ENCODE data around the gene RNF34.

The RNF34 gene

GRCh38 chr12:121423682-121424623 is 24.0 kb downstream of the RNF34 start:
- H3K9me3 ChIP-seq (ENCODE audit: control insufficient read depth in 1 of 2, low read length in 2 of 2), result no peaks in the 10 kb centered on the region
- H3K36me3 ChIP-seq (ENCODE audit: control insufficient read depth in 1 of 2, insufficient read depth in 2 of 2, low read length in 2 of 2), result peaks cover 54 to 62% of the 10 kb centered on the region in 2 donors
- peaks cover 0 to 4% of the 10 kb centered on the region in 2 donors for H3K4me1 ChIP-seq (ENCODE audit: control insufficient read depth in 1 of 2, insufficient read depth in 2 of 2, low read length in 2 of 2)
- no peaks in the 10 kb centered on the region for H3K27me3 ChIP-seq (ENCODE audit: low read depth, low read length)
- H3K4me3 ChIP-seq (ENCODE audit: low read depth in 1 of 2, low read length in 2 of 2), result no peak overlapping the region
- H3K27ac ChIP-seq (ENCODE audit: low read length), result peak overlapping the region; percentile 41

GRCh38 chr12:121424624-121424975 is 24.7 kb downstream of the RNF34 start:
- Histone ChIP-seq H3K4me3 (ENCODE audit: low read depth in 1 of 2, low read length in 2 of 2) (no peak overlapping the region), H3K36me3 (ENCODE audit: control insufficient read depth in 1 of 2, insufficient read depth in 2 of 2, low read length in 2 of 2) (peaks cover 48 to 56% of the 10 kb centered on the region in 2 donors), H3K27ac (ENCODE audit: low read length) (peak overlapping the region; percentile 41), H3K9me3 (ENCODE audit: control insufficient read depth in 1 of 2, low read length in 2 of 2) (no peaks in the 10 kb centered on the region), H3K4me1 (ENCODE audit: control insufficient read depth in 1 of 2, insufficient read depth in 2 of 2, low read length in 2 of 2) (peaks cover 0 to 4% of the 10 kb centered on the region in 2 donors), H3K27me3 (ENCODE audit: low read depth, low read length) (no peaks in the 10 kb centered on the region)

GRCh38 chr12:121427556-121428050 is 27.7 kb downstream of the RNF34 start:
- no peak overlapping the region for H3K27ac ChIP-seq (ENCODE audit: low read length)
- H3K4me3 ChIP-seq (ENCODE audit: low read depth in 1 of 2, low read length in 2 of 2), result no peak overlapping the region

DNA sequence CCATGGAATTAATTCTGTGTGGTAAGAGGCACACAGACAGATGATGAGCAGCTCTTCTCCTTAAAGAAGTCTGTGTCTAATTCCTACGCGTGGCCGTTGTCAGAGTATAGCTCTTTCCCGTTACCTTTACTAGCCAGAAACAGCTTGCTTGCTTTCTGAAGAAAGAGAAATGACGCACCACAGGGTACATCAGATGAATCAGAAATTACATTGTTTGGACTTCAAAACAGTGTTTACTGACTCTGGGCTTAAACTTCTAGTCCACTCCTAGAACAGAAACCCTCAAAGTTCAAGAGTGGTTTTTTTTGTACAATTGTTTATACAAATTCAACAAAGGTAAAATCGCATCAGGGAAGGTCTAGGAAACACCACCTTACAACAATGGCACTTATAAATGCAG is 29.0 kb downstream of the RNF34 start:
- H3K36me3 ChIP-seq (ENCODE audit: control insufficient read depth in 1 of 2, insufficient read depth in 2 of 2, low read length in 2 of 2), result peaks cover 50 to 53% of the 10 kb centered on the region in 2 donors
- H3K9me3 ChIP-seq (ENCODE audit: control insufficient read depth in 1 of 2, low read length in 2 of 2), result no peaks in the 10 kb centered on the region
- no peak overlapping the region for H3K4me3 ChIP-seq (ENCODE audit: low read depth in 1 of 2, low read length in 2 of 2)
- H3K4me1 ChIP-seq (ENCODE audit: control insufficient read depth in 1 of 2, insufficient read depth in 2 of 2, low read length in 2 of 2), result peaks cover 0 to 4% of the 10 kb centered on the region in 2 donors
- H3K27me3 ChIP-seq (ENCODE audit: low read depth, low read length), result no peaks in the 10 kb centered on the region
- no peak overlapping the region for H3K27ac ChIP-seq (ENCODE audit: low read length)

More at GRCh38 chr12:121427556-121428050, 27.7 kb downstream of the RNF34 start:
- H3K27me3 ChIP-seq (ENCODE audit: low read depth, low read length), result no peaks in the 10 kb centered on the region
- peaks cover 0 to 4% of the 10 kb centered on the region in 2 donors for H3K4me1 ChIP-seq (ENCODE audit: control insufficient read depth in 1 of 2, insufficient read depth in 2 of 2, low read length in 2 of 2)
- no peaks in the 10 kb centered on the region for H3K9me3 ChIP-seq (ENCODE audit: control insufficient read depth in 1 of 2, low read length in 2 of 2)
- peaks cover 51 to 56% of the 10 kb centered on the region in 2 donors for H3K36me3 ChIP-seq (ENCODE audit: control insufficient read depth in 1 of 2, insufficient read depth in 2 of 2, low read length in 2 of 2)

GRCh38 chr12:121430833-121431415 is 31.0 kb downstream of the RNF34 start:
- Histone ChIP-seq H3K27me3 (ENCODE audit: low read depth, low read length) (no peaks in the 10 kb centered on the region), H3K4me1 (ENCODE audit: control insufficient read depth in 1 of 2, insufficient read depth in 2 of 2, low read length in 2 of 2) (peaks cover 0 to 4% of the 10 kb centered on the region in 2 donors), H3K27ac (ENCODE audit: low read length) (no peak overlapping the region), H3K9me3 (ENCODE audit: control insufficient read depth in 1 of 2, low read length in 2 of 2) (no peaks in the 10 kb centered on the region), H3K4me3 (ENCODE audit: low read depth in 1 of 2, low read length in 2 of 2) (no peak overlapping the region), H3K36me3 (ENCODE audit: control insufficient read depth in 1 of 2, insufficient read depth in 2 of 2, low read length in 2 of 2) (peaks cover 50 to 53% of the 10 kb centered on the region in 2 donors)

GRCh38 chr12:121432740-121433480 is 33.0 kb downstream of the RNF34 start:
- H3K9me3 ChIP-seq (ENCODE audit: control insufficient read depth in 1 of 2, low read length in 2 of 2), result no peaks in the 10 kb centered on the region
- H3K4me1 ChIP-seq (ENCODE audit: control insufficient read depth in 1 of 2, insufficient read depth in 2 of 2, low read length in 2 of 2), result peaks cover 0 to 1% of the 10 kb centered on the region in 2 donors
- H3K36me3 ChIP-seq (ENCODE audit: control insufficient read depth in 1 of 2, insufficient read depth in 2 of 2, low read length in 2 of 2), result peaks cover 50 to 55% of the 10 kb centered on the region in 2 donors
- H3K27me3 ChIP-seq (ENCODE audit: low read depth, low read length), result no peaks in the 10 kb centered on the region
- no peak overlapping the region for H3K4me3 ChIP-seq (ENCODE audit: low read depth in 1 of 2, low read length in 2 of 2)
- no peak overlapping the region for H3K27ac ChIP-seq (ENCODE audit: low read length)

- Histone ChIP-seq H3K4me3 (ENCODE audit: low read depth in 1 of 2, low read length in 2 of 2) (no peak overlapping the region), H3K36me3 (ENCODE audit: control insufficient read depth in 1 of 2, insufficient read depth in 2 of 2, low read length in 2 of 2) (peaks cover 48 to 59% of the 10 kb centered on the region in 2 donors), H3K9me3 (ENCODE audit: control insufficient read depth in 1 of 2, low read length in 2 of 2) (no peaks in the 10 kb centered on the region), H3K4me1 (ENCODE audit: control insufficient read depth in 1 of 2, insufficient read depth in 2 of 2, low read length in 2 of 2) (no peaks in the 10 kb centered on the region), H3K27ac (ENCODE audit: low read length) (no peak overlapping the region), H3K27me3 (ENCODE audit: low read depth, low read length) (no peaks in the 10 kb centered on the region)
Measured at GRCh38 chr12:121436706-121437105, 36.8 kb downstream of the RNF34 start.

DNA sequence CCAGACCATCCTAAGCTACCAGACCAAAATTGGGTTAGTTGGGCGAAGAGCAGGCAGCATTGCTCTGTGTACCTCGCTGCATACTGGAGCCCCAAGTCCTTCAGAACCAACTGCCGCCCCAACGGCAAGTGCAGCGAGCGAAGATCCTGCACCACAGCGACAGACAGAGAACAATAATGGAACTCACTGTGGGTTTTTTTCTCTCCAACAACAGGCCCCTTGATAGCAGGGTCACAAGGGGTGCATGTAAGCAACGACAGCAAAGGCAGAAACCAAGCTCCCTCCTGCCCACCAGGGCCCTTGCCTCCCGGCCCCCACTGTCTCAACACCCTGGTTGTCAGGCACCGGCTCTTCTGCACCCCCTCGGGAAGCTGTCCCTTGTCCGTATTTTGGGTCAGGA is 39.0 kb downstream of the RNF34 start:
- Histone ChIP-seq H3K4me3 (ENCODE audit: low read depth in 1 of 2, low read length in 2 of 2) (no peak overlapping the region), H3K27me3 (ENCODE audit: low read depth, low read length) (no peaks in the 10 kb centered on the region), H3K4me1 (ENCODE audit: control insufficient read depth in 1 of 2, insufficient read depth in 2 of 2, low read length in 2 of 2) (peaks cover 0 to 15% of the 10 kb centered on the region in 2 donors), H3K36me3 (ENCODE audit: control insufficient read depth in 1 of 2, insufficient read depth in 2 of 2, low read length in 2 of 2) (peaks cover 38 to 59% of the 10 kb centered on the region in 2 donors), H3K9me3 (ENCODE audit: control insufficient read depth in 1 of 2, low read length in 2 of 2) (no peaks in the 10 kb centered on the region), H3K27ac (ENCODE audit: low read length) (no peak overlapping the region)

DNA sequence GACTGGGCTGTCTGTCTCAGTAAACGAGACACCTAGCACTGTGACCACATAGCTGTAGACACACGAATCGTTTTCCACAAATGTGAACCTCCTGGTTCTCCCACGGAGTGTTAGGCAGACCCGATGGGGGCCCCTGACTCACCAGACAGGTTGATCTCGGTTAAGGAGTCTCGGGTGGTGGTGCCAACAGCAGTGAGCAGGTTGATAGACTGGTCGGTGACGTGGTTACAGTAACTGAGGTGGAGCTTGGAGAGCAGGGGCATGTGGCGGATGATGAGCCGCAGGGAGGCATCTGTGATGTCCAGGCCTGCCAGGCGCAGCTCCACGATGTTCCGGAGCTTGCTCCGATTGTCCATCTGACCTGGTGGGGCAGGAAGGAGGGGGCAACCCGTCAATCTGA is 39.8 kb downstream of the RNF34 start:
- H3K27me3 ChIP-seq (ENCODE audit: low read depth, low read length), result no peaks in the 10 kb centered on the region
- peaks cover 0 to 23% of the 10 kb centered on the region in 2 donors for H3K4me1 ChIP-seq (ENCODE audit: control insufficient read depth in 1 of 2, insufficient read depth in 2 of 2, low read length in 2 of 2)
- H3K36me3 ChIP-seq (ENCODE audit: control insufficient read depth in 1 of 2, insufficient read depth in 2 of 2, low read length in 2 of 2), result peaks cover 38 to 59% of the 10 kb centered on the region in 2 donors
- no peak overlapping the region for H3K27ac ChIP-seq (ENCODE audit: low read length)
- H3K9me3 ChIP-seq (ENCODE audit: control insufficient read depth in 1 of 2, low read length in 2 of 2), result no peaks in the 10 kb centered on the region
- H3K4me3 ChIP-seq (ENCODE audit: low read depth in 1 of 2, low read length in 2 of 2), result no peak overlapping the region

DNA sequence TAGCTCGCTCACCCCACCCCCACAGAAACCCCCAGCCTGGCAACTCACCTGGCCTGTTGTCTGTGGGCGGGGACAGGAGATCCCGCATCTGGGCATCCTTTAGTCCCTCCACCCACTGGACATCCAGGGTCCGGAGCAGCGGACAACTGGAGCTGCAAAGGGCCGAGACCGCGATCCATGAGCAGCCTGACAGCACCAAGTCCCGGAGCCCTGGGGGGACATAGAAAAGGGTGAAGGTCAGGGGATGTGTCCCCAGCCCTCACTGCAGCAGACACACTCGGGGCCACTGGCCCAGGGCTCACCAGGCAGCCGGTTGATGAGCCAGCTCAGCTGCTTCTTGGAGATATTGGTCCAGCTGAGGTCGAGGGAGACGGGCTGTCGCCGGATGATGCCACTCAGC is 40.9 kb downstream of the RNF34 start:
- Histone ChIP-seq H3K36me3 (ENCODE audit: control insufficient read depth in 1 of 2, insufficient read depth in 2 of 2, low read length in 2 of 2) (peaks cover 34 to 53% of the 10 kb centered on the region in 2 donors), H3K9me3 (ENCODE audit: control insufficient read depth in 1 of 2, low read length in 2 of 2) (no peaks in the 10 kb centered on the region), H3K4me1 (ENCODE audit: control insufficient read depth in 1 of 2, insufficient read depth in 2 of 2, low read length in 2 of 2) (peaks cover 0 to 23% of the 10 kb centered on the region in 2 donors), H3K27ac (ENCODE audit: low read length) (no peak overlapping the region), H3K4me3 (ENCODE audit: low read depth in 1 of 2, low read length in 2 of 2) (no peak overlapping the region), H3K27me3 (ENCODE audit: low read depth, low read length) (no peaks in the 10 kb centered on the region)

DNA sequence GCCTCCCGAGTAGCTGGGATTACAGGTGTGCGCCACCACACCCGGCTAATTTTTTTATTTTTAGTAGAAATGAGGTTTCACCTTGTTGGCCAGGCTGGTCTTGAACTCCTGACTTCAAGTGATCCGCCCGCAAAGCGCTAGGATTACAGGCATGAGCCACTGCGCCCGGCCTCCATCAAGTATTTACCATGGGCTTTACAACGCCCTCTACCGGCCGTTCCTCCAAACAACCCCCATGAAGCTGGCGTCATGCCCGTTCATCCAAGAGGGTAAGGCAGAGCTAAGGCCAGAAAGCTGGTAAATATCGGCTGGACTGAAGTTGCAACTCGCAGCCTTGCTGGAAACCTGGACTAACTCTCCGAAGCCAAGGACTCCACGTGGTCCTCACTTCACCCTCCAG is 41.6 kb downstream of the RNF34 start:
- H3K27ac ChIP-seq (ENCODE audit: low read length), result no peak overlapping the region
- H3K36me3 ChIP-seq (ENCODE audit: control insufficient read depth in 1 of 2, insufficient read depth in 2 of 2, low read length in 2 of 2), result peaks cover 31 to 51% of the 10 kb centered on the region in 2 donors

More for the DNA sequence above, 41.6 kb downstream of the RNF34 start:
- H3K27me3 ChIP-seq (ENCODE audit: low read depth, low read length), result no peaks in the 10 kb centered on the region
- no peak overlapping the region for H3K4me3 ChIP-seq (ENCODE audit: low read depth in 1 of 2, low read length in 2 of 2)
- no peaks in the 10 kb centered on the region for H3K9me3 ChIP-seq (ENCODE audit: control insufficient read depth in 1 of 2, low read length in 2 of 2)
- H3K4me1 ChIP-seq (ENCODE audit: control insufficient read depth in 1 of 2, insufficient read depth in 2 of 2, low read length in 2 of 2), result peaks cover 0 to 23% of the 10 kb centered on the region in 2 donors
